DMS153 (cell line): ENCODE results near the gene DCAF11.
"Not testable (repeated sequence)": the region's sequence is repeated elsewhere in the genome, so short reads cannot be mapped to it uniquely, and the experiment has no call there.

ENCODE experiments used
- DNase-seq: peaks from one replicate; lab custom pipeline; 2025; lab: John Stamatoyannopoulos, UW

Gene DCAF11

DNA sequence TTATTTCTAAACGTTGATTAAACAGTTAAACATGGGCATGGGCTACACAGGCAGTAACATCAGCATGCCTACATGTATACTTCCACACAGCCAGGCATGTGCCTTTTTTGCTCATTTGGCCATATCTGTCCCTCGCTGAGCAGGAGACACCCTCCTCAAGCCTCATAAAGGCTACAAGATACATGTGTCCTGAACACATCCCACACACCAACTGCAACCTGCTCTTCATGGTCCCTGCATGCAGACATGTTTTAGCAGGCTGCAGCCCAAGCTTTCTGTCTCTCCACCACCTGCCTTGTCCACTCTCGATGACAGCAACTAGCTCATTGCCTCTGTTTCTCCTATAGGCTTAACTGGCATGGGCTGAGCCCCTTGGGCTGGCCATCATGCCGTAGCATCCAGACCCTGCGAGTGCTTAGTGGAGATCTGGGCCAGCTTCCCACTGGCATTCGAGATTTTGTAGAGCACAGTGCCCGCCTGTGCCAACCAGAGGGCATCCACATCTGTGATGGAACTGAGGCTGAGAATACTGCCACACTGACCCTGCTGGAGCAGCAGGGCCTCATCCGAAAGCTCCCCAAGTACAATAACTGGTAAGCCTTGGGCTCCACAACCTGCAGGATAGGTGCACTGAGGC is 17.9 kb upstream of the DCAF11 start:
- no peak for DNase-seq

DNA sequence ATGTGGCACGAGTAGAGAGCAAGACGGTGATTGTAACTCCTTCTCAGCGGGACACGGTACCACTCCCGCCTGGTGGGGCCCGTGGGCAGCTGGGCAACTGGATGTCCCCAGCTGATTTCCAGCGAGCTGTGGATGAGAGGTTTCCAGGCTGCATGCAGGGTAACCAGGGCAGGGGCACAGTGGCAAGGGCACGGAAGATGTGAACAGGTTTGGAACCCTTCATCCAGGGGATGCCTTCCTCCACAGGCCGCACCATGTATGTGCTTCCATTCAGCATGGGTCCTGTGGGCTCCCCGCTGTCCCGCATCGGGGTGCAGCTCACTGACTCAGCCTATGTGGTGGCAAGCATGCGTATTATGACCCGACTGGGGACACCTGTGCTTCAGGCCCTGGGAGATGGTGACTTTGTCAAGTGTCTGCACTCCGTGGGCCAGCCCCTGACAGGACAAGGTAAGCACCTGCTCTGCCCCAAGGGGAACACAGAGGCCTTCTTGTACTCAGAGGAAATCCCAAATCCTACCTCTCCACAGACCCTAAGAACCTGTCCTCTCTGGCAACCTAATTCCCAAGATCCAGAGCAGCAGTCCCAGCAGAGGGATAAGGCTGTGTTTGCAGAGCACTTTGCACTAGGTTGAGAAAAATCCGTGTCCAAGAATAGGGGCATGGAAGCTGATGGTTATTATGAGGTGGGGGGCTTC is 16.2 kb upstream of the DCAF11 start:
- DNase-seq: no peak

DNA sequence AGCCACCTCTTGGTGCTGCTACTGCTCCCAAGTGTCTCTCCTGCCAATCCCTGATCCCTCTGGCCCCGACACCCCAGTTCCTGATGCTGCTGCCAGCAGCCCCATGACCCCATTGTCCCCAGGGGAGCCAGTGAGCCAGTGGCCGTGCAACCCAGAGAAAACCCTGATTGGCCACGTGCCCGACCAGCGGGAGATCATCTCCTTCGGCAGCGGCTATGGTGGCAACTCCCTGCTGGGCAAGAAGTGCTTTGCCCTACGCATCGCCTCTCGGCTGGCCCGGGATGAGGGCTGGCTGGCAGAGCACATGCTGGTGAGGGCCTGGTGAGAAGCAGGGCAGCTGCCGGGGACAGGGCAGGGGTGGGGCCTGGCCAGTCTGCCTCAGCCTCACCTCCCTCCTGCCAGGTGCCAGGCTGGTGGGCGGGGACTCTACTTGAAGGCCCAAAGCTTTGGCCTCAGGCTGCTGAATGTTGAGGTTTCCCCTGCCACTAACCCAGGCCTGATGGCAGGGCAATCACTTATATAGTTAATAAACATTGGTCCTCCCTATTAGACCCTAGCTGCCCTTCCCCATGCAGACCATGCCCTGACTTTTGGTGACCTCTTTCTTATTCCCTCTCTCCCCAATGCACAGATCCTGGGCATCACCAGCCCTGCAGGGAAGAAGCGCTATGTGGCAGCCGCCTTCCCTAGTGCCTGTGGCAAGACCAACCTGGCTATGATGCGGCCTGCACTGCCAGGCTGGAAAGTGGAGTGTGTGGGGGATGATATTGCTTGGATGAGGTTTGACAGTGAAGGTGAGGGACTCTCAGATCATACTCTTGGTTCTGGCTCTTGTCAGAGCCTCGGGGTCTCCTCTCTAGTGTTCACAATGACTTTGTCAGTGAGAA is 15.4 kb upstream of the DCAF11 start:
- DNase-seq: peak; percentile 63

GRCh38 chr14:24100197-24100981 is 14.2 kb upstream of the DCAF11 start:
- DNase-seq: no peak

DNA sequence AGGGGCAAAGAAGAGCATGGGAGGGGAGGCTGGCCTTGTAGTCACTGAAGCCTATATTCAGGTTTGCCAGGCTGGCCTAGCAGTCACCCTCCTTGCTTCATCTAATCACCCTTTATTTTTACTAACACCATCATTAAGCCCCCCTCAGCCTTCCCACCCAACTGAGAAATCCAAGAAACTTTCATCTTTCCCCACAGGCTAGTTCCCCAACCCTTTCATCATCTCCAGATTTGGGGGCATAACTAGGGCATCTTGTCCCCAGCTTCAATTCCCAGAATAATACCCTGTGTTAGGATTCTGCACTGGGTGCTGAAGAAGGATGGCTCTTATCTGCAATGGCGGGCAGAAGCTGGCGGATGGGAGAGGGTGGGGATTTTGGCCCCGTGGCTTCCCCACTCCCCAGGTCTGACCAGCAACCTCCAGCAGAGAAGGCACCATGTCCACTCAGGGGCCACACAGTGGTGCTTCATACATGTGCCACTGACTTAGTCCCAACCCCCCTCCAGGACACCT is 13.5 kb upstream of the DCAF11 start:
- DNase-seq: no peak

GRCh38 chr14:24102357-24103048 is 12.1 kb upstream of the DCAF11 start:
- no peak for DNase-seq

DNA sequence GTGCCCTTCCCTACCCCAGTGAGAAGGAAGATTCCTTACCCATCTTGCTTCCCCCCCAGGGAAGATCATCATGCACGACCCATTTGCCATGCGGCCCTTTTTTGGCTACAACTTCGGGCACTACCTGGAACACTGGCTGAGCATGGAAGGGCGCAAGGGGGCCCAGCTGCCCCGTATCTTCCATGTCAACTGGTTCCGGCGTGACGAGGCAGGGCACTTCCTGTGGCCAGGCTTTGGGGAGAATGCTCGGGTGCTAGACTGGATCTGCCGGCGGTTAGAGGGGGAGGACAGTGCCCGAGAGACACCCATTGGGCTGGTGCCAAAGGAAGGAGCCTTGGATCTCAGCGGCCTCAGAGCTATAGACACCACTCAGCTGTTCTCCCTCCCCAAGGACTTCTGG is 11.1 kb upstream of the DCAF11 start:
- DNase-seq: no peak

- not testable (repeated sequence) for DNase-seq
These were observed 8.9 kb upstream of the DCAF11 start for GRCh38 chr14:24105609-24106239.

- no peak for DNase-seq
These were observed 7.8 kb upstream of the DCAF11 start for GRCh38 chr14:24106672-24107271.

DNA sequence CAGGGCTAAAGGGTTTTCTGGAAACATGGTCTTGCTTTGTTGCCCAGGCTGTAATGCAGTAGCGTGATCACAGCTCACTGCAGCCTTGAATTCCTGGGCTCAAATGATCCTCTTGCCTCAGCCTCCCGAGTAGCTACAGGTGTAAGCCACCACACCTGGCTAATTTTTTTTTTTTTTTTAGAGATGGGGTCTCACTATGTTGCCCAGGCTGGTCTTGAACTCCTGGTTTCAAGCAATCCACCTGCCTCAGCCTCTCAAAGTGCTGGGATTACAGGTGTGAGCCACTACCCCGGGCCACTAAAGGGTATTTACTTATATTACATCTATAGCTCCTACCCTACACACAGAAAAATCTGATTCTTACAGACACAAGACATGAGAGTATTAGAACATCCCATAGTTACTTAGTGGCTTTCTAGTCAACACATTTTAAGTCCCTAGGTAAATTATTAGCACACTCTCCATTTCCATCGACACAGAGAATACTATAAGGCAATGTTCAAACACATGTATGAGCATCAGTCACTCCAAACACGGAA is 6.2 kb upstream of the DCAF11 start:
- DNase-seq: no peak

DNA sequence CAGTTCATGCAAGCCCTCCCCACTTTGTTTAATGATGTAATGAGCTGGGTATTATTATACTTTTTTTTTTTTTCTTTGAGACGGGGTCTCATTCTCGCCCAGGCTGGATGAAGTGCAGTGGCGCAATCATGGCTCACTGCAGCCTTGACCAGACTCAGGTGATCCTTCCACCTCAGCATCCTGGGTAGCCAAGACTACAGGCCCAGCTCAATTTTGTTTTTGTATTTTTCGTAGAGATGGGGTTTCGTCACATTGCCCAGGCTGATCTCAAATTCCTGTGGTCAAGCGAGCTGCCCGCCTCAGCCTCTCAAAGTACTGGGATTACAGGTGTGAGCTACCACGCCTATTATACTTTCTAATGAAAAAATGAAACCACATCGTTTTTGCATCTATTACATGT is 4.5 kb upstream of the DCAF11 start:
- no peak for DNase-seq

DNA sequence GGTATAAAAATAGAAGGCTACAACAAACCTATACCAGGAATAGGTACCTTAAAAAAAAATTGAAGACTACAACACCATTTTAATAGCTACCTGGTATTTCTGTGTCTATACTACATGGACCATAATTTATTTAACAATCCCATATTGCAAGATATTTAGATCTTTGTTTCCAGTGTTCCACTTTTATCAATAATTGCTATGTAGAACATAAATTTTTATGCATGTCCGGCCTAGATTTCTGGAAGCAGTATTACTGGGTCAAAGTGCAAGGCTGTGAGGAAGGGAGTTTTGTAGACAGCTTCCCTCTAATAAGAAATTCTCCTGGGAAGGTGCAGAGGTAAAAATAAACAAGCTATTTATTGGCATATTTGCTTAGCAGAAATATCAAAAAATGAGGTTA is 4.1 kb upstream of the DCAF11 start:
- DNase-seq: no peak

- no peak for DNase-seq
These were observed 1.2 kb upstream of the DCAF11 start for GRCh38 chr14:24113379-24113800.

GRCh38 chr14:24113801-24114531 is 611 bp upstream of the DCAF11 start:
- peak; percentile 79 for DNase-seq

DNA sequence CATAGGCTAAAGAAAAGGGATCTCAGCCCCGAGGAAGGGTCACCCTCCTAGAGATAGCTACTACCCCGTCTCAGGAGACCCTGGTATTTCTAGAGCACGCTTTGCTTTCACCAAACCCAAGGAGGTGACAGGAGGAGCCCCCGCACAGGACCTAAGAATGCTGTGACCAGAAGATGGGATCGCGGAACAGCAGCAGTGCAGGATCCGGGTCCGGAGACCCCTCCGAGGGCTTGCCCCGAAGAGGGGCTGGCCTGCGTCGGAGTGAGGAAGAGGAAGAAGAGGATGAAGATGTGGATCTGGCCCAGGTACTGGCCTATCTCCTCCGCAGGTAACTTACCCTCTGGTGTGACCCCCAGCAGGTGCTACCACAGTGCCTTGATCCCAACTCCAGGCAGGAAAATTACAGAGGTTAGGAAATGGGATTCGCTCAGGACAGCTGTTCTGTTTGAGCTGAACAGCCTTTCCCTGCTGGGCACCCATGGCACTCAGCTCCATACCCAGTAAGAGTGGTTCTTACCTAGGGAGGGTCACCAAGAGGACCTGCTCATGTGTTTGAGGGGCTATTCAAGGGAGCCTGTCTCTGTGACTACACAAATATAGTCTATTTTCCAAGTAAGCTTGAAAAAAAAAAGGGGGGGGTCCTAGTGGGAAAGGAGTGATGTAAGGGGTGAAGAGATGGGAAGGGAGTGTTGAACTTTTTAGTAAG is 998 bp downstream of the DCAF11 start:
- no peak for DNase-seq

GRCh38 chr14:24116128-24116814 is 1.7 kb downstream of the DCAF11 start:
- no peak for DNase-seq

- no peak for DNase-seq
These were observed 2.6 kb downstream of the DCAF11 start for GRCh38 chr14:24117179-24117578.

DNA sequence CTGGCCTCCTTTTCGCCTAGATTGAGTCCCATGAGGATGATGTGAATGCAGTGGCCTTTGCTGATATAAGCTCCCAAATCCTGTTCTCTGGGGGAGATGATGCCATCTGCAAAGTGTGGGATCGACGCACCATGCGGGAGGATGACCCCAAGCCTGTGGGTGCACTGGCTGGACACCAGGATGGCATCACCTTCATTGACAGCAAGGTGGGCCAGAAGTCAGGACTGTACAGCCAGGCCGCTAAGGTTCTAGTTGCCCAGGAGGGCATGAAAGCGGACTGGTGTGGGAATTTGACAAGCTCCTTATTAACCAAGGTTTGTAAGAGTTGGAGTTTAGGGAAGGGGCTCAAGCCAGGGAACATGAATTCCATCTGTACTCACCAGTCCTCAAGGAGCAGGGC is 5.1 kb downstream of the DCAF11 start:
- DNase-seq: no peak
